Endothelial cell of umbilical vein (primary cell): ENCODE data around the gene TFDP2. TPM values are rescaled to one million over a fixed set of nuclear protein-coding genes. Genes with fewer than 3 reads are reported as not detected.

Experiments
- BruUV-seq: library from RNA; stranded (reverse); fragments of 400-500 nt; replicated peaks from 2 replicates; lab custom pipeline; 2021; lab: Mats Ljungman, UMichigan
- CTCF ChIA-PET: fragments of 300-600, 350-600 bp; sonication (Branson Sonifier 250); formaldehyde crosslinking; loops from one replicate; lab custom pipeline; 2021; ENCODE audit warnings: antibody characterized with exemption, inconsistent platforms; lab: Charles Lee
- POLR2A ChIA-PET: fragments of 300-600, 350-600 bp; sonication (Branson Sonifier 250); formaldehyde crosslinking; loops from one replicate; lab custom pipeline; 2021; ENCODE audit warnings: antibody characterized with exemption, inconsistent platforms; lab: Charles Lee
- DNase-seq: peaks from one replicate; pipeline ENCODE4 v3.0.0-alpha.2; 2011; ENCODE audit warnings: low read depth, low spot score
- FAIRE-seq: peaks from 2 replicates; lab custom pipeline; 2011; peaks lifted over from hg19 to GRCh38; lab: Jason Lieb, UNC
- H2AFZ ChIP-seq: 2 replicates; pipeline ENCODE4 v1.6.0; 2012; ENCODE audit warnings: low read depth, low read length, control low read depth, inconsistent platforms
- H3K27ac ChIP-seq: 2 replicates; pipeline ENCODE4 v1.5.1; 2011; ENCODE audit warnings: low read depth, mild to moderate bottlenecking, control low read depth, low read length, moderate library complexity; ENCODE audit not compliant: insufficient read depth
- H3K27me3 ChIP-seq, 2 experiments: 2 replicates each; pipeline versions ENCODE4 v1.6.0 to v1.6.1; 2011; ENCODE audit warnings: low read length in 2 of 2, mixed read lengths in 1 of 2; ENCODE audit not compliant: control insufficient read depth in 2 of 2, insufficient read depth in 2 of 2
- H3K36me3 ChIP-seq, 2 experiments: 2 replicates in 1 of 2; 3 replicates in 1 of 2; pipeline ENCODE4 v1.5.1; 2011; ENCODE audit warnings: low read length in 2 of 2, mild to moderate bottlenecking in 1 of 2, moderate library complexity in 1 of 2; ENCODE audit not compliant: control insufficient read depth in 2 of 2, insufficient read depth in 2 of 2; ENCODE audit errors: extremely low read depth in 1 of 2
- H3K4me1 ChIP-seq: 3 replicates; pipeline ENCODE4 v1.5.1; 2011; ENCODE audit warnings: mild to moderate bottlenecking, low read length; ENCODE audit not compliant: control insufficient read depth, insufficient read depth; ENCODE audit errors: extremely low read depth
- H3K4me2 ChIP-seq: 2 replicates; pipeline ENCODE4 v1.6.1; 2011; ENCODE audit warnings: low read length, control low read depth, mixed read lengths; ENCODE audit not compliant: insufficient read depth
- H3K4me3 ChIP-seq, 3 experiments: fragments of 200-600 bp in 1 of 3; sonication (generic), shearing (Covaris generic) in 1 of 3; replicated peaks in 1 of 3; 2 replicates each; pipeline ENCODE4 v1.5.1; 2011 to 2016; ENCODE audit warnings: control low read depth in 3 of 3, low read length in 3 of 3, mild to moderate bottlenecking in 2 of 3, inconsistent platforms in 1 of 3, low read depth in 1 of 3, moderate library complexity in 1 of 3; ENCODE audit not compliant: insufficient read depth in 1 of 3
- H3K79me2 ChIP-seq: 2 replicates; pipeline ENCODE4 v1.6.0; 2012; ENCODE audit warnings: low read length, inconsistent platforms; ENCODE audit not compliant: control insufficient read depth, insufficient read depth
- H3K9ac ChIP-seq: replicated peaks from 2 replicates; pipeline ENCODE3; 2011; ENCODE audit warnings: low read length, control low read depth; ENCODE audit not compliant: insufficient read depth; ENCODE audit errors: extremely low read depth
- H3K9me1 ChIP-seq: replicated peaks from 3 replicates; pipeline ENCODE4 v1.6.0; 2011; ENCODE audit warnings: mild to moderate bottlenecking, low read length; ENCODE audit not compliant: control insufficient read depth, insufficient read depth; ENCODE audit errors: extremely low read depth
- H3K9me3 ChIP-seq: replicated peaks from 2 replicates; pipeline ENCODE4 v1.5.1; 2012; ENCODE audit warnings: low read length, inconsistent platforms; ENCODE audit not compliant: control insufficient read depth, insufficient read depth
- H4K20me1 ChIP-seq: replicated peaks from 2 replicates; pipeline ENCODE3; 2011; ENCODE audit warnings: mild to moderate bottlenecking, low read length; ENCODE audit not compliant: control insufficient read depth, insufficient read depth; ENCODE audit errors: extremely low read depth
- EZH2 ChIP-seq: IDR thresholded peaks from 2 replicates; pipeline ENCODE4 v1.6.1; 2012; ENCODE audit warnings: borderline replicate concordance, low read depth, mild to moderate bottlenecking, moderate library complexity, low read length, inconsistent platforms; ENCODE audit not compliant: severe bottlenecking
- FOS ChIP-seq: IDR thresholded peaks from 2 replicates; pipeline ENCODE4 v1.6.1; 2011; ENCODE audit warnings: mild to moderate bottlenecking, low read length, moderate library complexity, borderline replicate concordance; ENCODE audit not compliant: insufficient read depth
- MYC ChIP-seq: IDR thresholded peaks from one replicate; pipeline ENCODE4 v1.6.1; 2011; ENCODE audit warnings: mild to moderate bottlenecking, low read depth, low read length
- POLR2AphosphoS5 ChIP-seq: IDR thresholded peaks from 2 replicates; pipeline ENCODE4 v1.6.1; 2012; ENCODE audit warnings: low read depth, mild to moderate bottlenecking, control low read depth, low read length, moderate library complexity; ENCODE audit not compliant: insufficient read depth
- dilution Hi-C: fragments of 300-500 bp; cut with MboI; formaldehyde crosslinking; loops from one replicate; pipeline ENCODE4 v1.15.0; 2019; ENCODE audit warnings: low sequenced_read_pairs; ENCODE audit not compliant: extremely low pct_ligation_motif_present
- intact Hi-C: fragments of 100-400 bp; cut with micrococcal nuclease; formaldehyde crosslinking; loops from one replicate; pipeline ENCODE4 v1.10.0; 2022
- polyA plus RNA-seq, 4 experiments: library from polyadenylated mRNA; depleted of rRNA in 3 of 4; stranded (reverse) in 3 of 4; unstranded in 1 of 4; fragments of >200 nt; gene quantifications; 2 replicates each; pipeline versions ENCODE4 v1.2.1 to v1.2.3, GENCODE V29; 2011 to 2012; ENCODE audit warnings: missing spikeins in 1 of 4
- total RNA-seq: library from RNA; stranded (reverse); gene quantifications from 2 replicates; pipeline ENCODE4 v1.2.3, GENCODE V29; 2021

TFDP2 gene
- total and polyA plus RNA-seq, 2 donors (not counting 3 experiments of a cell fraction or from before 2014, with no cell fraction given): 8.5 to 21.5 TPM

- ChIA-PET POLR2A (no interaction called here), CTCF (interaction anchor here (1.0 kb wide), 2 partner anchors 9 to 13 kb away, joined by 3 read pairs; no protein-coding TSS in a partner anchor)
- H3K9ac ChIP-seq: no peak overlapping the region
- FAIRE-seq: no peak
- dilution Hi-C loops (no loop called here), intact Hi-C loops (no loop called here)
- no peak overlapping the region for H3K4me3 ChIP-seq
- H3K27ac ChIP-seq: no peak overlapping the region
- H4K20me1 ChIP-seq: no peaks in the 10 kb centered on the region
- H3K27me3 ChIP-seq: no peaks in the 10 kb centered on the region
- no peaks in the 10 kb centered on the region for H3K36me3 ChIP-seq
- no peaks in the 10 kb centered on the region for H3K79me2 ChIP-seq
- no peaks in the 10 kb centered on the region for H3K4me1 ChIP-seq
- H3K4me2 ChIP-seq: no peak overlapping the region
- no peaks in the 10 kb centered on the region for H3K9me1 ChIP-seq
- H2AFZ ChIP-seq: no peak overlapping the region
- TF ChIP-seq EZH2 (no peak), FOS (no peak)
- no peaks in the 10 kb centered on the region for H3K9me3 ChIP-seq
- DNase-seq: no peak
- BruUV-seq: no TSS peak
Measured at GRCh38 chr3:142046320-142047020, 102.9 kb downstream of the TFDP2 start.

DNA sequence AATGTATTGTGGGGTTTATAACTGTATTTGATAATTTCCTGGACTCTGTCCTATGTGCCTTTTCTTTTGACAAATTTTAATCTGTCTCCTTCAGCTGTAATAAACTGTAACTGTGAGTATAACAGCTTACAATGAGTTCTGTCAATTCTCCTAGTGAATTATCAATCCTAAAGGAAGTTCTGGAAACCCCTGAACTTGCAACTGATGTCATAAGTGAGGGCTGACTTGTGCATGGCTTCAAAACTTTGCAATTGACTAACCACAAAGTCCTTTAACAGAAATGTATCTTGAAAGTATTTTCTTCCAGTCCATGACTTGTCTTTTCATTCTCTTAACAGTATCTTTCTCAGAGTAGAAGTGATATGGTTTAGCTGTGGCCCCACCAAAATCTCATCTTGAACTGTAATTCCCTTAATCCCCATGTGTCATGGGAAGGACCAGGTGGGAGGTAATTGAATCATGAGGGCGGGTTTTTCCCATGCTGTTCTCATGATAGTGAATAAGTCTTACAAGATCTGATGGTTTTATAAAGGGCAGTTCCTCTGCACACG lies 108.3 kb downstream of the TFDP2 start:
- FAIRE-seq: no peak
- TF ChIP-seq FOS (no peak), EZH2 (no peak), POLR2AphosphoS5 (no peak), MYC (no peak)
- Histone ChIP-seq H3K36me3 (no peaks in the 10 kb centered on the region), H4K20me1 (no peaks in the 10 kb centered on the region), H3K9me1 (no peaks in the 10 kb centered on the region), H3K27me3 (no peaks in the 10 kb centered on the region), H3K79me2 (no peaks in the 10 kb centered on the region), H3K9ac (no peak overlapping the region), H3K9me3 (no peaks in the 10 kb centered on the region), H3K4me3 (no peak overlapping the region), H3K4me2 (no peak overlapping the region), H2AFZ (no peak overlapping the region), H3K27ac (no peak overlapping the region), H3K4me1 (no peaks in the 10 kb centered on the region)
- no peak for DNase-seq
- dilution Hi-C loops: no loop called here
- intact Hi-C loops: no loop called here
- no TSS peak for BruUV-seq
- CTCF ChIA-PET: no interaction called here
- POLR2A ChIA-PET: no interaction called here
